VCaP (cell line): ENCODE measurements around the gene ARID3A.

Source experiments
- H3K27ac ChIP-seq: fragments of 450-650 bp; 2 replicates; pipeline ENCODE4 v1.5.1; 2017
- TF ChIP-seq, protein P1 (sequence below): fragments of 450-650 bp; conservative IDR thresholded peaks from 2 replicates; pipeline ENCODE4 v1.5.1; 2017; ENCODE audit warnings: mild to moderate bottlenecking, moderate library complexity

ARID3A gene

DNA sequence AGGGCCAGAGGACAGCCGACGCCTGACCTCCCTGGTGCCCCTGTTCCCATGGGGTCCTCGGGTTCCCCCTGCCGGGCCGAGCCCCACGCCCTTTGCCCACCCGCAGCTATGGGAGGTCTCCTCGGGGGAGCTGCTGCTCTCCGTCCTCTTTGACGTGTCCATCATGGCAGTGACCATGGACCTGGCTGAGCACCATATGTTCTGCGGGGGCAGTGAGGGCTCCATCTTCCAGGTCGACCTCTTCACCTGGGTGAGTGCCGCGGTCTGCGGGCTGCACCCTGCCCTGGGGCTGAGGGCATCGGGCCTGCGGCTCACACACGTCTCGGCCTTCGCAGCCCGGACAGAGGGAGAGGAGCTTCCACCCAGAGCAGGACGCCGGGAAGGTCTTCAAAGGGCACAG, 64.9 kb downstream of the ARID3A start:
- TF ChIP-seq, protein P1, sequence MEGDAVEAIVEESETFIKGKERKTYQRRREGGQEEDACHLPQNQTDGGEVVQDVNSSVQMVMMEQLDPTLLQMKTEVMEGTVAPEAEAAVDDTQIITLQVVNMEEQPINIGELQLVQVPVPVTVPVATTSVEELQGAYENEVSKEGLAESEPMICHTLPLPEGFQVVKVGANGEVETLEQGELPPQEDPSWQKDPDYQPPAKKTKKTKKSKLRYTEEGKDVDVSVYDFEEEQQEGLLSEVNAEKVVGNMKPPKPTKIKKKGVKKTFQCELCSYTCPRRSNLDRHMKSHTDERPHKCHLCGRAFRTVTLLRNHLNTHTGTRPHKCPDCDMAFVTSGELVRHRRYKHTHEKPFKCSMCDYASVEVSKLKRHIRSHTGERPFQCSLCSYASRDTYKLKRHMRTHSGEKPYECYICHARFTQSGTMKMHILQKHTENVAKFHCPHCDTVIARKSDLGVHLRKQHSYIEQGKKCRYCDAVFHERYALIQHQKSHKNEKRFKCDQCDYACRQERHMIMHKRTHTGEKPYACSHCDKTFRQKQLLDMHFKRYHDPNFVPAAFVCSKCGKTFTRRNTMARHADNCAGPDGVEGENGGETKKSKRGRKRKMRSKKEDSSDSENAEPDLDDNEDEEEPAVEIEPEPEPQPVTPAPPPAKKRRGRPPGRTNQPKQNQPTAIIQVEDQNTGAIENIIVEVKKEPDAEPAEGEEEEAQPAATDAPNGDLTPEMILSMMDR: no peak
- H3K27ac ChIP-seq: no peak overlapping the region

GRCh38 chr19:991174-991931, 65.5 kb downstream of the ARID3A start:
- TF ChIP-seq, protein P1: no peak
- H3K27ac ChIP-seq: no peak overlapping the region

DNA sequence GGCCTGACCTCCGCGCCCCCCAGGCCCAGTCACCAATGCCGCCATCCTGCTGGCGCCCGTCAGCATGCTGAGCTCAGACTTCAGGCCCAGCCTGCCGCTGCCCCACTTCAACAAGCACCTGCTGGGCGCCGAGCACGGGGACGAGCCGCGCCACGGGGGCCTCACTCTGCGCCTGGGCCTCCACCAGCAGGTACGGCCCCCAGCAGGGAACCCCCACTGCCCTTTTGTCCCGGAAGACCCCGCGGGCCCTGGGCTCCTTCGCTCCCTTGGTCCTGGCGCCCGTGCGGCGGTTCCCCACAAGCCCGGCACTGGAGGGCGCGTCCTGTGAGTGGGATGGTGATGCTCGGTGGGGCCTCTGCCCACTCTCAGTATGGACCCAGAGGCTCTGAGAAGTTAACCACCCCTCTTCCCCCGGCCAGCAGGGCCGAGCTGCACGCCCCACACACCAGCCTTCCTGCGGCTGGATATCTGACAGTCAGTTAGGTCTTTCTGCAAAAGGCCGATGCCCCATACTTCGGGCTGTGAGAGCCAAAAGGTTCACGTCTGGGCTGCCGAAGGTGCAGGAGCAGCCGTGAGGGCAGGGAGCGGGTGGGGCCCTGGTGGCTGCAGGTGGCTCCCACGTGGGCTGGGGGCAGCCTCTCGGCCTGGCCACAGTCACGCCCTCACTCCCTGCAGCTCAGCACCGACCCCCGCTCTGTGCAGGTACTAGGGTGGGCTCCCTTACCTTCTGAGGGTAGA, 66.3 kb downstream of the ARID3A start:
- no peak overlapping the region for H3K27ac ChIP-seq
- TF ChIP-seq, protein P1: no peak

- H3K27ac ChIP-seq: no peak overlapping the region
- TF ChIP-seq, protein P1: no peak
These were observed 66.8 kb downstream of the ARID3A start for GRCh38 chr19:992670-993055.

- TF ChIP-seq, protein P1: no peak
These were observed 67.6 kb downstream of the ARID3A start for GRCh38 chr19:993361-993830.

DNA sequence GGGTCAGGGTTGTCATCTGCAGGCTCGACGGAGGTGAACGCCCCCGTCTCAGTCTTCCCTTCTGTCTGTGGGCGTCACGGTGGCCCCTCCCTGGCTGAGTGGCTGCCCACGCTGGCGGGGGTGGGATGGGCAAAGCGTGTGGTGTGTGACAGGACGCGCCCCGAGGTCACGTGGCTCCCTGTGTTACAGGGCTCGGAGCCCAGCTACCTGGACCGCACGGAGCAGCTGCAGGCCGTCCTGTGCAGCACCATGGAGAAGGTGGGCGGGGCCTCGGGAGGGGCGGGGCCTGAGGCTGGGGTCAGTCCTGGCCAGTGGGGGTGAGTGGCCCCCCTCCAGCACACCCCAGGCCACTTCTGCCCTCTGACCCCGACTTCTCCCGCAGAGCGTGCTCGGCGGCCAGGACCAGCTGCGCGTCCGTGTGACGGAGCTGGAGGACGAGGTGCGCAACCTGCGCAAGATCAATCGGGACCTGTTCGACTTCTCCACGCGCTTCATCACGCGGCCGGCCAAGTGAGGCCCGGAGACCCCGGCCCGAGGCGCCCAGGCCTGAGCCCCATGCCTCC, 68.1 kb downstream of the ARID3A start:
- no peak overlapping the region for H3K27ac ChIP-seq
- TF ChIP-seq, protein P1: no peak

More at GRCh38 chr19:993361-993830, 67.6 kb downstream of the ARID3A start:
- no peak overlapping the region for H3K27ac ChIP-seq

- TF ChIP-seq, protein P1: no peak
- H3K27ac ChIP-seq: no peak overlapping the region
These were observed 68.7 kb downstream of the ARID3A start for GRCh38 chr19:994516-994915.
